Measurements from ENCODE around the gene KCNMB1.

- TF ChIP-seq CTCF (conservative IDR thresholded peaks at IDR 0.05; ENCODE audit: low read length) (no peak), EZH2phosphoT487 (IDR thresholded peaks at IDR 0.05; ENCODE audit: borderline replicate concordance) (no peak)
Measured at GRCh38 chr5:170431571-170431970, 42.4 kb upstream of the KCNMB1 start.

Measured in Loucy (cell line).